ENCODE results near the gene PPFIA2. TPM values are rescaled to one million over a fixed set of nuclear protein-coding genes. Genes with fewer than 3 reads are reported as not detected.

PPFIA2 gene
- total RNA-seq, 3 donors from 2014 or later, result 1.1 to 2.9 (median 2.6) TPM

- no peaks in the 10 kb centered on the region for H3K36me3 ChIP-seq (ENCODE audit: low read depth)
- H3K9me3 ChIP-seq, result no peaks in the 10 kb centered on the region
- intact Hi-C loops (cut with DNase I, micrococcal nuclease), result no loop called here
- TF ChIP-seq CTCF (IDR thresholded peaks at IDR 0.05), result no peak
- no peak for DNase-seq
- no peak for ATAC-seq
- no peaks in the 10 kb centered on the region for H3K4me1 ChIP-seq (ENCODE audit: low read depth)
- no peak overlapping the region for H3K4me3 ChIP-seq
These were observed 20.1 kb upstream of the PPFIA2 start for GRCh38 chr12:81779216-81779615.

GRCh38 chr12:81778719-81779118, 19.6 kb upstream of the PPFIA2 start:
- ATAC-seq, result no peak
- Histone ChIP-seq H3K9me3 (no peaks in the 10 kb centered on the region), H3K4me3 (no peak overlapping the region), H3K4me1 (ENCODE audit: low read depth) (no peaks in the 10 kb centered on the region), H3K36me3 (ENCODE audit: low read depth) (no peaks in the 10 kb centered on the region)
- DNase-seq, result no peak
- intact Hi-C loops (cut with DNase I, micrococcal nuclease), result no loop called here
- TF ChIP-seq CTCF (IDR thresholded peaks at IDR 0.05), result no peak

- DNase-seq, result peak; percentile 5 to 44 (median 31)
- peak; percentile 25 for ATAC-seq
- no peak for TF ChIP-seq CTCF (IDR thresholded peaks at IDR 0.05)
- no peaks in the 10 kb centered on the region for H3K36me3 ChIP-seq (ENCODE audit: low read depth)
- H3K9me3 ChIP-seq, result no peaks in the 10 kb centered on the region
- H3K4me3 ChIP-seq, result no peak overlapping the region
- peaks cover 2% of the 10 kb centered on the region for H3K4me1 ChIP-seq (ENCODE audit: low read depth)
- intact Hi-C loops (cut with DNase I, micrococcal nuclease), result no loop called here
These were observed 545 bp downstream of the PPFIA2 start for GRCh38 chr12:81758421-81759189.

- no peak for DNase-seq
- no peak for ATAC-seq
- Histone ChIP-seq H3K4me3 (no peak overlapping the region), H3K36me3 (ENCODE audit: low read depth) (no peaks in the 10 kb centered on the region), H3K4me1 (ENCODE audit: low read depth) (peaks cover 2% of the 10 kb centered on the region), H3K9me3 (no peaks in the 10 kb centered on the region)
- intact Hi-C loops (cut with DNase I, micrococcal nuclease), result no loop called here
- TF ChIP-seq CTCF (IDR thresholded peaks at IDR 0.05), result no peak
These were observed 1.3 kb downstream of the PPFIA2 start for GRCh38 chr12:81757731-81758365.

DNA sequence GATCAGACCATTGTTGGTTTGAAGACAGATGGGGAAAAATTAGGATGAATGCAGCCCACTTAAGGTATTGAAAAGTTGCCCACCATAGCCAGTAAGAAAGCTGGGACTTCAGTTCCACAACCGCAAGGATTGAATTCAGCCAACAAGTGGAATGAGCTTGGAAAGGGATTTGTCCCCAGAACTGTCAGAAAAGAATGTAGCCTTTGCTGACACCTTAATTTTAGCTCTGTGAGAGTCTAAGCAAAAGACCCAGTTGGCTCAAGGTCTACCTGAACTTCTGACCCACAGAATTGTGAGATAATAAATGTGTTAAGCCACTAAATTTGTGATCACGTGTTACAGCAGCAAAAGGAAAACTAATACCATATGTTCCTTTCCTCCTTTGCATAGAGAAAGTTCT, 29.4 kb downstream of the PPFIA2 start:
- intact Hi-C loops (cut with DNase I, micrococcal nuclease), result no loop called here
- Histone ChIP-seq H3K36me3 (ENCODE audit: low read depth) (no peaks in the 10 kb centered on the region), H3K4me3 (no peak overlapping the region), H3K9me3 (no peaks in the 10 kb centered on the region), H3K4me1 (ENCODE audit: low read depth) (no peaks in the 10 kb centered on the region)
- ATAC-seq (no peak), DNase-seq (no peak)
- TF ChIP-seq CTCF (IDR thresholded peaks at IDR 0.05), result no peak

Measured in mucosa of descending colon (tissue), 3 donors.